Measurements from ENCODE around the gene NAT9. TPM values are rescaled to one million over a fixed set of nuclear protein-coding genes. Genes with fewer than 3 reads are reported as not detected.

Gene NAT9
- total RNA-seq, 4 donors from 2014 or later: 23.1 to 85.0 (median 37.4) TPM

DNA sequence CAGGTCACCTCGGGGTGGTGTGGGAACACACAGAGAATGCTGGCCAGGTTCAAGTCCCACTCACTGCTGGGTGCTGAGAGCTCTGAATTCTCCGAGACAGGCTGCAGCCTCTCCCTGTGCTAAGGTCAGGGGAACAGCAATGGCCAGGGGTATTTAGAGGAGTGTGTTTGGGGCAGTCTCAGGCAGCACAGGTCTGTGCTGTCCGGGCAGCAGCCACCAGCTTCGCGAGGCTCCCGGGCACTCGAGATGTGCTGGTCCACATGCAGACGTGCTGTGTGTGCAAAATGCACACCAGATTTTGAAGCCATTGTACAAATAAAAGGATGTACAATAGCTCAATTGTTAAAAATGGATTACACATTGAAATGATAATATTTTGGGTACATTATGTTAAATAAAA lies 20.6 kb downstream of the NAT9 start:
- no peaks in the 10 kb centered on the region for H3K9me3 ChIP-seq
- no peaks in the 10 kb centered on the region for H3K27me3 ChIP-seq
- H3K36me3 ChIP-seq: peaks cover 0 to 4% (median 0%) of the 10 kb centered on the region in 3 donors
- DNase-seq: no peak
- H3K4me1 ChIP-seq: peaks cover 35 to 94% (median 45%) of the 10 kb centered on the region in 4 donors
- TF ChIP-seq, protein P1, sequence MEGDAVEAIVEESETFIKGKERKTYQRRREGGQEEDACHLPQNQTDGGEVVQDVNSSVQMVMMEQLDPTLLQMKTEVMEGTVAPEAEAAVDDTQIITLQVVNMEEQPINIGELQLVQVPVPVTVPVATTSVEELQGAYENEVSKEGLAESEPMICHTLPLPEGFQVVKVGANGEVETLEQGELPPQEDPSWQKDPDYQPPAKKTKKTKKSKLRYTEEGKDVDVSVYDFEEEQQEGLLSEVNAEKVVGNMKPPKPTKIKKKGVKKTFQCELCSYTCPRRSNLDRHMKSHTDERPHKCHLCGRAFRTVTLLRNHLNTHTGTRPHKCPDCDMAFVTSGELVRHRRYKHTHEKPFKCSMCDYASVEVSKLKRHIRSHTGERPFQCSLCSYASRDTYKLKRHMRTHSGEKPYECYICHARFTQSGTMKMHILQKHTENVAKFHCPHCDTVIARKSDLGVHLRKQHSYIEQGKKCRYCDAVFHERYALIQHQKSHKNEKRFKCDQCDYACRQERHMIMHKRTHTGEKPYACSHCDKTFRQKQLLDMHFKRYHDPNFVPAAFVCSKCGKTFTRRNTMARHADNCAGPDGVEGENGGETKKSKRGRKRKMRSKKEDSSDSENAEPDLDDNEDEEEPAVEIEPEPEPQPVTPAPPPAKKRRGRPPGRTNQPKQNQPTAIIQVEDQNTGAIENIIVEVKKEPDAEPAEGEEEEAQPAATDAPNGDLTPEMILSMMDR (IDR thresholded peaks at IDR 0.05): no peak
- no peak for TF ChIP-seq POLR2A (IDR thresholded peaks at IDR 0.05)
- no peak overlapping the region for H3K4me3 ChIP-seq
- H3K27ac ChIP-seq: peak overlapping the region in 1 of 4 donors; percentile 8

DNA sequence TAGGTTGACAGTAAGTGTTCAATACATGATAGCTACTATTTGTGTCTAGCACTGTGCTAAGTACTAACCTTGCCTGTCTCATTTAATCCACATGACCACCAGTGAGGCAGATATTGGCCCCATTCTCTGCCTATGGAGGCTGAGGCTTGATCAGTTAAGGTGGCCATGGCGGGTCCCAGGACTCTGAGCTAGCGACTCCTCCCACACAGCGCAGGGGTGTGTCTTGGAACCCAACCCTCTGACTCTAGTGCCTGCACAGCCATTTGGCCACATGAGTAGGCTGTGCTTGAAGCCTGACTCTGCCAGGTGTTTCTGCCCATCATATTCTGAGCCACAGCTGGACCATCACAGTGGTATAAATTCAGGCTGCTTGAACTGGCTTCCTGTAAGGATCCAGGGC lies 21.3 kb downstream of the NAT9 start:
- TF ChIP-seq, protein P1 (IDR thresholded peaks at IDR 0.05): no peak
- no peak for TF ChIP-seq POLR2A (IDR thresholded peaks at IDR 0.05)
- DNase-seq: no peak
- H3K4me1 ChIP-seq: peaks cover 28 to 86% (median 38%) of the 10 kb centered on the region in 4 donors
- H3K27me3 ChIP-seq: no peaks in the 10 kb centered on the region
- peak overlapping the region in 1 of 4 donors; percentile 9 for H3K27ac ChIP-seq
- H3K9me3 ChIP-seq: no peaks in the 10 kb centered on the region
- peak overlapping the region in 1 of 4 donors; percentile 4 for H3K4me3 ChIP-seq
- H3K36me3 ChIP-seq: peaks cover 0 to 4% (median 0%) of the 10 kb centered on the region in 3 donors

DNA sequence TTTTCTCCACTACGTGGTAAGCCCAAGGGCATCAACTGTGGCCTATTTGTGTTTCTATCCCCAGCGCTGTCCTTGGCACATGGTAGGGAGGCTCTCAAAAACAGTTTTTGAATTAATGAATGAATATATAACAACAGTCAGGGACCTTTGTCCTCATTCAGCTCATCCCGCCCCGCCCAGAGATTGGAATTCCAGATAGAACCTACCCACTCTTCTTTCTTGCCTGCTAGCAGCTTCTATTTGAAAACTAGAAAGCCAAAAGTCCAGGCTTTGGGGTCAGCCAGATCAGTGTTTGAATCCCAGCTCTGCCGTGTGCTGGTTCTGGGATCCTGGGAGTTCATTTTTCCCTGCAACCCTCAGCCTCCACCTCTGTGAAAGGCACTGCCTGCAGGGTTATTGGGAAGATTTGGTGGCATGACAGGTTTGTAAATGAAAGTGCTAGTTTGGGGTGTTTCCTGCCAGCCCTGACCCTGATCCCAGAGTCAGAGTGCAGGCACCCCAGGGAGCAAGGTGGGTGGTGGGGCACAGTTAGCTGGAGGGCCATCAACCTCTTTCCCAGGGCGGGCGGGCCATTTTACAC lies 23.2 kb downstream of the NAT9 start:
- TF ChIP-seq POLR2A (IDR thresholded peaks at IDR 0.05): no peak
- TF ChIP-seq, protein P1 (IDR thresholded peaks at IDR 0.05): no peak
- Histone ChIP-seq H3K27ac (peak overlapping the region; percentile 4 to 95 (median 89)), H3K4me1 (peaks cover 10 to 67% (median 19%) of the 10 kb centered on the region in 4 donors)

DNA sequence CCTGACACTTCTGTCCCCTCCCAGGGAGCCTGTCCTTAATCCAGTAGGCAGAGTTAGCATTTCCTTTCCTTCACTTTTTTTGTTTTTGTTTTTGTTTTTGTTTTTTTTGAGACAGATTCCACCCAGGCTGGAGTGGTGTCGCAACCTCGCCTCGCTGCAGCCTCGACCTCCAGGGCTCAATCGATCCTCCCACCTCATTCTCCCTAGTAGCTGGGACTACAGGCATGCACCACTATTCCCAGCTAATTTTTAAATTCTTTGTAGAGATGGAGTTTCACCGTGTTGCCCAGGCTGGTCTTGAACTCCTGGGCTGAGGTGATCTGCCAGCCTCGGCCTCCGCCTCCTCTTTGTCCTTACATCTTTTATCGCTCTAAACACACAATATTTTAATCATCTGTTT lies 23.7 kb downstream of the NAT9 start:
- no peak for DNase-seq
- H3K36me3 ChIP-seq: peaks cover 0 to 4% (median 0%) of the 10 kb centered on the region in 3 donors
- H3K27me3 ChIP-seq: no peaks in the 10 kb centered on the region
- peak overlapping the region; percentile 84 to 95 (median 94) for H3K27ac ChIP-seq
- peaks cover 5 to 67% (median 16%) of the 10 kb centered on the region in 4 donors for H3K4me1 ChIP-seq
- H3K4me3 ChIP-seq: peak overlapping the region in 1 of 4 donors; percentile 67
- no peaks in the 10 kb centered on the region for H3K9me3 ChIP-seq
- TF ChIP-seq, protein P1 (IDR thresholded peaks at IDR 0.05): no peak
- no peak for TF ChIP-seq POLR2A (IDR thresholded peaks at IDR 0.05)

More for the DNA sequence above, 23.2 kb downstream of the NAT9 start:
- DNase-seq: peak in 1 of 3 donors; percentile 75
- Histone ChIP-seq H3K4me3 (peak overlapping the region in 2 of 4 donors; percentile 27 to 35), H3K36me3 (peaks cover 0 to 4% (median 0%) of the 10 kb centered on the region in 3 donors), H3K27me3 (no peaks in the 10 kb centered on the region), H3K9me3 (no peaks in the 10 kb centered on the region)

DNA sequence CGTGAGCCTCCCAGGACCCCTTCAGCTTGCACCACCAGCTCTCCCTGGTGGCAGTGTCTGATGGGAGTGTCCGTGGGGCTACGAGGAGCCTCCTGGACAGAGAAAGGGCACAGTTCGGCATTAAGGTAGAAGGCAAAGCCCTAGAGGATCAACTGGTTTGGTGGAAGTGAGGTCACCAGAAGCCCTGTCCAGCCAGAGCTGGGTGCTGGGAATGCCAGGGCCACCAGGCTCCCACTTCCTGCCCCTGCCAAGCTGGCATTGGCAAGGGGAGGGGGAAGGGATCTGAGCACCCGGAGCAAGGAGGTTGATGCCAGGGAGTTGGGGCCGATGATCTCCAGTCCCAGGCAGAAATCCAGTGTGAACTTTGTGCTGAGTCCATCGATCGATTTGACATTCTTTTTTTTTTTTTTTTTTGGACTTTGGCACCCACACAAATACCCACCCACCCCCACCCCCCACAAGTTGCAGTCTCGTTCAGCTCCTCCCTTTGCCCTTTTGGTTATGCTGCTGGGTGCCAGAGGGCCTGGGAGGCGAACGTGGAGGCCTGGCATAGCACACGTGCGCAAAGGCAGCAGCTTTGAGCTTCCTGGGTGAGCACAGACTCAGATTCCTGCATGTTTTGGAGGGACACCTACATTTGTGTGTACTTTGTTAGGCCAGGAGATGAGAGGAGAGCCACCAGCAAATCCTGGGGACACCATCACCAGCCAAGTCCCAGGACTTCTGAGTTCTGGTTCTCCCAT lies 25.6 kb downstream of the NAT9 start:
- no peaks in the 10 kb centered on the region for H3K9me3 ChIP-seq
- peaks cover 0 to 4% (median 0%) of the 10 kb centered on the region in 3 donors for H3K36me3 ChIP-seq
- peak overlapping the region; percentile 67 to 99 (median 86) for H3K4me3 ChIP-seq
- no peaks in the 10 kb centered on the region for H3K27me3 ChIP-seq
- H3K27ac ChIP-seq: peak overlapping the region; percentile 94 to 98 (median 94)
- H3K4me1 ChIP-seq: peaks cover under 1 to 63% (median 9%) of the 10 kb centered on the region in 4 donors
- TF ChIP-seq POLR2A (IDR thresholded peaks at IDR 0.05): peak; percentile 28 to 44
- TF ChIP-seq, protein P1 (IDR thresholded peaks at IDR 0.05): peak in 1 of 6 experiments; percentile 5
- DNase-seq: peak in 2 of 3 donors; percentile 84 to 85
